T-helper 2 cell (primary cell): ENCODE measurements around the gene ARL5B.

Experiments used
- DNase-seq, 5 experiments: peaks; one replicate each; pipeline versions ENCODE4 v3.0.0 to v3.0.0-alpha.2; 2012 to 2022

ARL5B gene

DNA sequence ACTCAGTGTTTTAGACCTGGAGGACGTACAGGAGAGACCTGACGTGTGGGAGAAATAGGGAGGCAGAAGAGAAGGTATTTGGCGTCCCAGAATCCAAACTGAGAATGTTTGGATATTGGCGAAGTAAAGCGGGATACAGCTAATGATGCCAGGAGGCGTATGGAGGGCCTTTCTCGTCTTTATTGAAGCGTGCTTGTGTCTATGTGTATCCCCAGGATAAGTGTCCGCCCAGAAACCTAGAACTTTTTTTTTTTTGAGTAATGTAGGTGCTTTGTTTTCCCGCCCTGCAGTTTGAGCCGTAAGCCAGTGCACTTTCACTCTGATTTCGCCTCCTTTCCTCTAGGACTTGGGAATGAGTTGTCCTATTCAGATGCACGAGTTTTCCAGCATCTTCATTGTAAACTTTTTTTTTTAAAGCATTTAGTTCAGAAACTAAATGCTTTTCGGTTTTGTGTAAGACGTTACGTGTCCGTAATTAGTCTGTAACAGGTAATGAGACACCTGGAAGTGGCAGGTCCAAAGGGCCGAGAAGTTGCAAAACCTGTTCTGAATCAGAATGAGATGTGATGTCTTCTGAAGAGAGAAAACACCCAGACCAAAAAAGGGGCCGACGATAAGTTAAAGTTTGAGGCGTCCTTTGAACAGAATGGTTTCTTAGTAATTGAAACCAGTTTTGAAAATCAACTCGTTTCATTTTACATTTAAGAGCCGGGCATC lies 746 bp downstream of the ARL5B start:
- peak in 1 of 5 experiments; percentile 61 for DNase-seq

DNA sequence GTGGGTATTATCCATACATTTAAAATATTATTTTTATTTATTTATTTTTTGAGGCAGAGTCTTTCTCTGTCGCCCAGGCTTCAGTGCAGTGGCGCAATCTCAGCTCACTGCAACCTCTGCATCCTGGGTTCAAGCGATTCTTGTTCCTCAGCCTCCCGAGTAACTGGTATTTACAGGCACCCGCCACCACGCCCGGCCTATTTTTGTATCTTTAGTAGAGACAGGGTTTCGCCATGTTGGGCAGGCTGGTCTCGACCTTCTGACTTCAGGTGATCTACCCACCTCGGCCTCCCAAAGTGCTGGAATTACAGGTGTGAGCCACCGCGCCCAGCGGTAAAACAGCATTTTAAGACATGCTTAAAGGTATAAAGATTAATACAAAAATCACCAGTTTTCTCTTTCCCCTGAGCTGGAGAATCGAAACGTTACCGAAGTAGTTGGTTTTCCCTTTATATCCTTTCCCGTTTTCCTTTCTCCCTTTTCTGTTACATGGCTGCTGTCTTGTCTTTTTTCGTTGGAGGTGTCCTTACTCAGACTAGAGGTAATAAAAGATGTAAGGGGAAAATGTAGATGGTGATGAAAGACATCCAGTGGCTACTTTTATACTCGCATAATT lies 1.7 kb downstream of the ARL5B start:
- no peak for DNase-seq

DNA sequence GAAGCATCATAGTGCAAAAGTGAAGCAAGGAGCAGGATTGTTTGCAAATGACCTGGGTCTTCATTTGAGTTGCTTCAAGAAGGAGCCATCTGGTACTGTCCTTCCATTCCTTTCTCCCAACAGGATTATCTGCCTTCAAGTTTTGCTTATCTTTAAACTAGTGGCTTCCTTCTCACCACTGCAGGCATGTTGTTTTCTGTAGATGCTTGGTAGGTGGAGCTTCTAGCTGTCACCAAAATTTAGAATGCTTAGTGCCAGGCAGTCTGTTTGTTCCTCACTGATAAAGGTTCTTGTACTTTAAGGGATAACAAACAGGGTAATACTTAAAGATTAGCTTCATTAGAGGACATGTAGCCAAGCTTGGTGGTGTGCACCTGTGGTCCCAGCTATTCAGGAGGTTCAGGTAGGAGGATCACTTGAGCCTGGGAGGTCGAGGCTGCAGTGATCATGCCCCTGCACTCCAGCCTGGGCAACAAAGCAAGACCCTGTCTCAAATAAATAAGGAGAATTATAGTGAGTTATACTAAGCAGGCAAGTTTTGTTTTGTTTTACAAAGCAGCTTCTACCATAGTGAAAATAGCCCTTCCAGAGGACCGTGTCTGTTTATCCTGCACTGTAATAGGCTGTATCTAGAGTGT lies 5.7 kb downstream of the ARL5B start:
- no peak for DNase-seq

DNA sequence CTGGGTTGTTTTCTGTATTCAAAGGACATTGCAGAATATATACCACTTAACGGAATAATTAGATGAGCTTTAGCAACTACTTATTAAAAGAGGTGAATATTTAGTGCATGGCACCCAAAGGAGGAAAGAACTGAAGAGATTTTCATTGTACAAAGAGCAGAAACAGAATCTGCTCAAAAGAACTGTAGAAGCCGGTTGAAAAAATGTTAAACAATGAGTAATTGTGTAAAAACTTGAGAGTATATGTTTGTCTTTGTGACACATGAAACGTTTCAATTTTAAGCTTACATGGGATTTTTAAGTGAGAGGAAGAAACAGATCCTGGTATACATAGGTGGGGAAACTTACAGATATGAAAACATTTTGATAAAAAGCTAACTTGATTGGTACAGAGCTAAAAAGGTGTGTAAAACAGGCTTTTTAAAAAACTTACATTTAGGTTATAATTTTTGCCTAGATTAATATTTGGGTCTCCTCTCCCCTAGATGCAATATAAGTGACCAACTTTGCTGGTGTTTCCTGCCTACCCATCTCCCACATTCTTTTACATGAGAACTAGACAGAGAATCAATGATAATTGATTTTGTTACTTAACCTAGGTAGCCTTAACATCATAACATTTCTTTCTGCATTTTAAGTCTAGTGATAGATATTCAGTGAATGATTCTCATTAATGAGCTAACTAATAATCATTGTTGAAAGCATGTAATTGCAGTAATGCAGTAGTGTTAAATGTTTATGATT lies 6.8 kb downstream of the ARL5B start:
- DNase-seq = no peak

- no peak for DNase-seq
Measured at GRCh38 chr10:18666810-18667209, 7.6 kb downstream of the ARL5B start.

- DNase-seq = no peak
Measured at GRCh38 chr10:18668026-18668425, 8.8 kb downstream of the ARL5B start.

- no peak for DNase-seq
Measured at GRCh38 chr10:18675086-18675801, 16.0 kb downstream of the ARL5B start.

- no peak for DNase-seq
Measured at GRCh38 chr10:18680754-18681153, 21.5 kb downstream of the ARL5B start.

DNA sequence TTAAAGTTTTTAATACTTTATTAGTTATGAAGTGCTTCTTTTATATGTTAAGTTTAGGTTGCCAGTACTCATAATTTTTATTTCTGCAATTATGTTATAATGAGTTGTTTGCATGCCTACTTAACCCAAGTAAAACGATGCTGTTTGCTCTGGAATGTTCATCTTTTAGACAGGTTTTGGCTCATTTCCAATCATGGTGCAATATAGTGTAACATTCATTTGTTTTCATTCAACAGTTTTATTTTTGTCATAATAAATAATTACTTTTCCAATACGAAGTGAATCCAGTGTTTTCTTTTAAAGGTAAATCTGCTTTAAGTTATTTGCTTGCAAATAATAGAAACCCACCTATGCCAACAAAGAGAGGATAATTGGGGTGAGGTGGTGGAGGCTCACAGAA lies 22.1 kb downstream of the ARL5B start:
- no peak for DNase-seq

DNA sequence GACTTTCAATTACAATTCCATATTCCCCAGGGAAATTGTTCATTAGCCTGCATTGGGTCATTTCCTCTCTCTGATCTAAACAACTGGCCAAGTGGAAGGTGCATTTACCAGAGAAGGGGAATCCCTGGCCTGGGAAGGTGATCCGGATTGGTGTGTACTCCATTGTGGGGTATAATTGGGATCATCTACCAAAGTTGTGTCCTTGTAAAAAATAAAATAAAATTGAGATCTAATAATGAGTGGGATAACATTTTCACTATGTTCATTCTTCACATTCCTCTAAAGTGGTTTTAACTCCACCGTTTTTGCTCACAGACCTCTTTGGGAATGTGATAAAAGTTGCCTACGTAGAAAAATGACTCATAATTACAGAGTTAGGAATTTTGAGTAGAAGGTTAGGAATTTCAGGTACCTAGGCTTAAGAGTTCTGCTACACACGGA lies 22.8 kb downstream of the ARL5B start:
- DNase-seq = no peak

GRCh38 chr10:18683427-18683826 lies 24.2 kb downstream of the ARL5B start:
- peak in 1 of 5 experiments; percentile 41 for DNase-seq

DNA sequence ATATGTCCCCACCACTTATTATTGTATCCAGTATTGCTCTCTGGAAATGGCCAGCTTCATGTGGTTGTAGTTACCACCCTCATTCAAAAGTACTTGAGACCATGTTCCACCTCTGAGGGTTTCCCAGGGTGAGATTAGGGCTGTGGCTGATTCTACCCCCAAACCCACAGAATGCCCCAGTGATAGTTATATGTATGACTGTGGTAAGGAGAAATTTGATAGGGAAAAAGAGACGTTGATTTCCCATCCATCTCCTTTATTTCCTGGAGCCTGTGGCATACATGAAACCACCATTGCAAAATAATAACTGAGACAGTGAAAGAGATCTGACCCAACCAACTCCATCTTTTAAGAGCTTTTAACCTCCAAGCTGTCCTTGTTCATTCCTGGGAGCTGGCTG lies 25.2 kb downstream of the ARL5B start:
- no peak for DNase-seq

GRCh38 chr10:18684953-18685352 lies 25.7 kb downstream of the ARL5B start:
- peak in 1 of 5 experiments; percentile 12 for DNase-seq

GRCh38 chr10:18685555-18685954 lies 26.3 kb downstream of the ARL5B start:
- no peak for DNase-seq

DNA sequence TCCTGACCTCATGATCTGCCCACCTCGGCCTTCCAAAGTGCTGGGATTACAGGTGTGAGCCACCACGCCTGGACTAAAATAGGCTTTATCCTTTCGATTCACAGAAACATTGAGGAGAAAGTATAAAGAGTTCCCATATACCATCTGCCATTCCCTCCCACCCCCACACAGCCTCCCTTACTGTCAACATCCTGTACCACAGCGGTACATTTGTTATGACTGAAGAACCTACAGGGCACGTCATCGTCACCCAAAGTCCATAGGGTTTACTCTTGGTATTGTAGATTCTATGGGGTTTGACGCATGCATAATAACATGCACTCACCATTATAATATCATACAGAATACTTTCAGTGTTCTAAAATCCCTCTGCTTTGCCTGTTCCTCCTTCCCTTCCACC lies 28.0 kb downstream of the ARL5B start:
- DNase-seq = peak in 1 of 5 experiments; percentile 6

- no peak for DNase-seq
Measured at GRCh38 chr10:18687706-18688105, 28.5 kb downstream of the ARL5B start.

DNA sequence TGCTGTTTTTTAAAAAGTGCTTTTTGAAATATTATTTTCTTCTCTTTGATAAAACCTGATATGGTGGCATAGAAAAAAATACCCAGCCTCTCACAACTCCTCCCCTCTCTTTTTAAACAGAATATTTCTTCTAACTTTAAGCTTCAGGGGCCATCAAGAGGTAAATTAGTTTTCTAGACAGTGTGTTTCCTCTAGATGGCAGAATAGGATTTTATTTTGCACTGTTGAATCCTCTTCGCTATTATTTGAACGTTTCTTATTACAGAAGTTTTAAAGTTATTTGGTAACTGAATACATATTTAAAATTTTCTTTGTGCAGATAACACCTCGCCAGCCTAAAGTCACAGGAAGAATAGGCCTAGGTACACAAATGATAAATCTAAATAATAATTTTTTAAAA lies 30.3 kb downstream of the ARL5B start:
- DNase-seq = no peak

DNA sequence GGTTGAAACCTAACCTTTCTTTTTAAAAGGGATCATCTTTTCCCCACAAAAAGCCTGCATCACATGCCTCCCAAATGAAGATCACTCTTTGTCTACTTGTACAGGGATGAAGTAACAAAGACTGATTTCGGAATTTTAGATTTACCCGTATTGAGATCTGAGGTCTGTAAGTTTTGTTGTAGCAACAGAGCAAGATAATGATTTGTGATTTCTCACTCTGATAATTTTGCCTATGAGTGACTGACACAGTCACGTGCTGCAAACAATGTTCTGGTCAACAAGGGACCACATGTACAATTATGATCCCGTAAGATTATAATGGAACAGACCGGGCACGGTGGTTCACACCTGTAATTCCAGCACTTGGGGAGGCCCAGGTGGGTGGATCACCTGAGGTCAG lies 31.3 kb downstream of the ARL5B start:
- no peak for DNase-seq

DNA sequence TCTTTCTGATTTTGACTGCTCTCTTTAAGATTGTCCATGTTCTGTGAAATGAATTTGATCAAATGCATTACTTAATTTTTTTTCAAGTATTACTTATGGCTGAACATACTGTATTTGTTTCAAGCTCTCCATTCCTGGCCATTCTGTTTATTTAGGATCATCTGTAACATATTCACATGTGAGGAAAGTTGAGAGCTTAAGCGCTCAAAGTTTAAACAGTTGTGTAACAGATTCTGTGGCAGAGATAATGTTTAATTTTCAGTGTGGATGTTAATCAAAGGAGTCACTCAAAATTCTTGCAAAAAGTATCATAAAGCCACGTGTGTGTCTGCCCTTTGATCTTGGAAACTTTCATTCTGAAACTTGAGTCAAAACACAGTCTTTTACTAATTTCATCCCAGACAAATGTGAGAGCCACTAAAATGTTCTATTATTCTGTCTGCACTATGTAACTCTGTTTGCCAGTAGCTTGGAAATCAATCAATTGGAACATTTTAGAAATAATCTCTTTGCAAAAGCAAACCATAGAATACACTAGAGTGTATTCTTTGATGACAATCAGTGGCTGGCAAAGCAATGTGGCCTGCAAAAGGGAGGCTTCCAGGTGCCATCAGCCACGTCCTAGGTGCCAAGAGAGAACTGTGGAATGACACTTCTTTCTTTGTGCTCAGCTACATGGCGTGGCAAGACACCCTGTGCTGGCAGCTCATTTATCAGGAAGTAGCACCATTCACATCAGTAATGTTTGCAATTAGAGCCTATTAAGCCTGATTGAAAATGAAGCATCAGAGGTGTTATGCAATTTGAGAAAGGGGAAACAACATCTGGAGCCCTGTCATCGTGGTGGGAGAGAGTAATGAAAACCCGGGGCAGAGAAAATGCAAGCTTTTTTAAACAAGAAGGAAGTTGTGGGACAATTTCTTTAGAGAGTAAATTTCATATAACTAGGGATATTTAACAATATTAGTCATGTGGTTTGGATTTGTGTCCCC lies 40.9 kb downstream of the ARL5B start:
- peak in 1 of 5 experiments; percentile 20 for DNase-seq

GRCh38 chr10:18703521-18703920 lies 44.3 kb downstream of the ARL5B start:
- DNase-seq = no peak

DNA sequence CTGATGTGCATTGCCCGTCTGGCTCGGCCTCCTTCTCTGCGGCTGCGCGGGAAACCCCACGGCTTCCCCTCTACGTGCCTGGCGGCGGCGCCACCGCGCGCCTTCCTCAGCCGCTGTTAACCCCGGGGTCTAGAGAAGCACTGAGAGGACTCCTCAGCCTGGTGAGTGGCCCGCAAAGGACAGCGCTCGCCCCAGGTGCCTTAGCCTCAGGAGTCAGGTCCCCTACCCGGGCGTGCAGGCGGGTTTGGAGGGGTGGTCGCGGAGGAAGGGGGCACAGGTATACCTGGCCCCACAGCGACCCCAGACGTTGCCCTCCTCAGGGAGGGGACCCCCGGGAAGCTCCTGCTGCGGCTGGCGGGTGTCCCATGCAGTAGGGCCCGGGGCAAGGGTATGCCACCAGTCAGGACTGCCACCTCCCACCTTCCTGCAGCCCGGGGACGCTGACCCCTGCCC lies 51.0 kb downstream of the ARL5B start:
- DNase-seq = no peak
